Fibroblast of lung (primary cell): ENCODE data around the gene RAB43.

Experiments
- EZH2 ChIP-seq: IDR thresholded peaks from 2 replicates; pipeline ENCODE4 v1.5.1; 2012; ENCODE audit warnings: low read length, control low read depth, mild to moderate bottlenecking; ENCODE audit errors: missing control alignments
- TF ChIP-seq, protein P1 (sequence below), 2 donors: IDR thresholded peaks in 1 of 2; conservative IDR thresholded peaks in 1 of 2; 1 replicate in 1 of 2; 2 replicates in 1 of 2; pipeline ENCODE4 v1.5.1; 2011 to 2012; ENCODE audit warnings: low read length in 2 of 2, control low read depth in 1 of 2, inconsistent platforms in 1 of 2, low read depth in 1 of 2, mild to moderate bottlenecking in 1 of 2

DNA sequence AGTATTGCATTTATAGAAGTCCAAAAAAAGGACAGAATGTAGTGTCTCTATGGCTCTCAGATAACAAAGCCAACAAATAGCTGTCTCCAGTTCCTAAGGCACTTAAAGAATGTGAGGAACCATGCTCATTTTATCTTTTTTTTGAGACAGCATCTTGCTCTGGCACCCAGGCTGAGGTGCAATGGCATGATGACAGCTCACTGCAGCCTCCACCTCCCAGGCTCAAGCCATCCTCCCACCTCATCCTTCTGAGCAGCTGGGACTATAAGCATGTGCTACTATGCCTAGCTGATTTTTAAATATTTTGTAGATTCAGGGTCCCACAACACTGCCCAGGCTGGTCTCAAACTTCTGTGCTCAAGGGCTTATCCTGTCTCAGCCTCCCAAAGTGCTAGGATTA lies 23.2 kb upstream of the RAB43 start:
- TF ChIP-seq EZH2: no peak
- TF ChIP-seq, protein P1, sequence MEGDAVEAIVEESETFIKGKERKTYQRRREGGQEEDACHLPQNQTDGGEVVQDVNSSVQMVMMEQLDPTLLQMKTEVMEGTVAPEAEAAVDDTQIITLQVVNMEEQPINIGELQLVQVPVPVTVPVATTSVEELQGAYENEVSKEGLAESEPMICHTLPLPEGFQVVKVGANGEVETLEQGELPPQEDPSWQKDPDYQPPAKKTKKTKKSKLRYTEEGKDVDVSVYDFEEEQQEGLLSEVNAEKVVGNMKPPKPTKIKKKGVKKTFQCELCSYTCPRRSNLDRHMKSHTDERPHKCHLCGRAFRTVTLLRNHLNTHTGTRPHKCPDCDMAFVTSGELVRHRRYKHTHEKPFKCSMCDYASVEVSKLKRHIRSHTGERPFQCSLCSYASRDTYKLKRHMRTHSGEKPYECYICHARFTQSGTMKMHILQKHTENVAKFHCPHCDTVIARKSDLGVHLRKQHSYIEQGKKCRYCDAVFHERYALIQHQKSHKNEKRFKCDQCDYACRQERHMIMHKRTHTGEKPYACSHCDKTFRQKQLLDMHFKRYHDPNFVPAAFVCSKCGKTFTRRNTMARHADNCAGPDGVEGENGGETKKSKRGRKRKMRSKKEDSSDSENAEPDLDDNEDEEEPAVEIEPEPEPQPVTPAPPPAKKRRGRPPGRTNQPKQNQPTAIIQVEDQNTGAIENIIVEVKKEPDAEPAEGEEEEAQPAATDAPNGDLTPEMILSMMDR (conservative IDR thresholded peaks at IDR 0.05 in 1 of 2, IDR thresholded peaks at IDR 0.05 in 1 of 2; ENCODE audit: low read depth in 1 of 2, low read length in 2 of 2): no peak
